ENCODE results near the gene HK1.

HK1 gene

DNA sequence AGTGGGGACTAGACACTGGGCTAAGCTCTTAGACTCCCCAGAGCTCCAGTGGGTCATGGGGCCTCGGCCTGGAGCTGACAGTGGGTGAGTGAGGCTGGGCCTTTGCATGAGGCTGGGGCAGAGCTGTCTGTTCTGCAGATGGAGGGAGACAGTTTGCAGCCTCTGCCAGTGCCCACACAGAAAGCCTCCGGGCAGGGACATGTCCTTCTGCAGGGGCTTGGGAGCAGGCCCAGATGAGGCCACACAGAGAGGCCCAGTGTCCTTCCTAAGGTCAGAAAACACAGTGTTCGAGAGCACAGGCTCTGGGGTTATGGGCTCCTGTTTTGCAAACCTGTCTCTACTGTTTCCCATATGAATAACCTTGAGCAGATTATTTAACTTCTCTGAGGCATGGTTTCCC, 25.1 kb upstream of the HK1 start:
- TF ChIP-seq, protein P1, sequence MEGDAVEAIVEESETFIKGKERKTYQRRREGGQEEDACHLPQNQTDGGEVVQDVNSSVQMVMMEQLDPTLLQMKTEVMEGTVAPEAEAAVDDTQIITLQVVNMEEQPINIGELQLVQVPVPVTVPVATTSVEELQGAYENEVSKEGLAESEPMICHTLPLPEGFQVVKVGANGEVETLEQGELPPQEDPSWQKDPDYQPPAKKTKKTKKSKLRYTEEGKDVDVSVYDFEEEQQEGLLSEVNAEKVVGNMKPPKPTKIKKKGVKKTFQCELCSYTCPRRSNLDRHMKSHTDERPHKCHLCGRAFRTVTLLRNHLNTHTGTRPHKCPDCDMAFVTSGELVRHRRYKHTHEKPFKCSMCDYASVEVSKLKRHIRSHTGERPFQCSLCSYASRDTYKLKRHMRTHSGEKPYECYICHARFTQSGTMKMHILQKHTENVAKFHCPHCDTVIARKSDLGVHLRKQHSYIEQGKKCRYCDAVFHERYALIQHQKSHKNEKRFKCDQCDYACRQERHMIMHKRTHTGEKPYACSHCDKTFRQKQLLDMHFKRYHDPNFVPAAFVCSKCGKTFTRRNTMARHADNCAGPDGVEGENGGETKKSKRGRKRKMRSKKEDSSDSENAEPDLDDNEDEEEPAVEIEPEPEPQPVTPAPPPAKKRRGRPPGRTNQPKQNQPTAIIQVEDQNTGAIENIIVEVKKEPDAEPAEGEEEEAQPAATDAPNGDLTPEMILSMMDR (IDR thresholded peaks at IDR 0.05), result no peak
- no peak overlapping the region for H3K27ac ChIP-seq
- H3K4me3 ChIP-seq, result no peak overlapping the region
- no peak for DNase-seq (ENCODE audit: low spot score)

DNA sequence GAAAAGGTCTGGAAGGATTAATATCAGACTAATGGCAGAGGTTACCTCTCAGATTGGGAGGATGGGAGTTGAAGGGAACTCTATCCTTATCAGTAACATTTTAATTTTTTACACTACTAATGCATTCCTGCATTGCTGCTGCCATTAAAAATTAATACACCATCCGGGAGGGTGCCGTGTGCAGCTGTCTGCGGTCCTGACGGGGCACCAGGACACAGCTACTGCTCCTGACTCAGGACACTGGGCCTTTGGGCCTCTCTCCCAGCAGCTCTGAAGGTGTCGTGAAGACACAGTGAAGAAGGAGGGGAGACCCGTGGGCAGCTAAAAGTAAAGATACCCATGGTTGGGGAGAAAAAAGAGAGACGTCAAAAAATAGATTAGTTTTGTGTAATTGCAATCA, 23.4 kb upstream of the HK1 start:
- no peak overlapping the region for H3K27ac ChIP-seq

DNA sequence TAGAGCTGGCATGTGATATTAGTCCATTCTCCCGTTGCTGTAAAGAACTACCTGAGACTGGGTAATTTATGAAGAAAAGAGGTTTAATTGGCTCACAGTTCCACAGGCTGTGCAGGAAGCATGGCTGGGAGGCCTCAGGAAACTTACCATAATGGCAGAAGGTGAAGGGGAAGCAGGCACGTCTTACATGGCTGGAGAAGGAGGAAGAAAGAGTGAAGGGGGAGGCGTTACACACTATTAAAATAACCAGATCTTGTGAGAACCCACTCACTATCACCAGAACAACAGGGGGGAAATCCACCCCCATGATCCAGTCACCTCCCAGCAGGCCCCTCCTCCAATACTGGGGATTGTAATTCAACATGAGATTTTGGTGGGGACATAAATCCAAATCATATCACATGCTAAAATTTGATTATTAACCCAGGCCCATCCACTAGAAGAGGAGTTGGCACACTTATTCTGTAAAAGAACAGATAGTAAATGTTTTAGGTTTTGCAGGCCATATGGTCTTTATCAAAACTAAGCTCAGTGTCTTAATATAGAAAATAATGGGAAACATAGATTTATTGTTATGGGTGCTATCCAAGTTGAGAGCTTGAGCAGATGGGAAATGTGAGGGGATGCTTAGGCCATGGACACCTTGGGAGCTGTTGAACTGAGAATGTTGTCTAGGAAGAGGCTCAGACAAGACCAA, 18.6 kb upstream of the HK1 start:
- Histone ChIP-seq H3K27ac (no peak overlapping the region), H3K4me3 (no peak overlapping the region)
- DNase-seq (ENCODE audit: low spot score), result no peak
- TF ChIP-seq, protein P1 (IDR thresholded peaks at IDR 0.05), result no peak

More for the DNA sequence above, 23.4 kb upstream of the HK1 start:
- TF ChIP-seq, protein P1 (IDR thresholded peaks at IDR 0.05), result no peak
- DNase-seq (ENCODE audit: low spot score), result no peak
- no peak overlapping the region for H3K4me3 ChIP-seq

DNA sequence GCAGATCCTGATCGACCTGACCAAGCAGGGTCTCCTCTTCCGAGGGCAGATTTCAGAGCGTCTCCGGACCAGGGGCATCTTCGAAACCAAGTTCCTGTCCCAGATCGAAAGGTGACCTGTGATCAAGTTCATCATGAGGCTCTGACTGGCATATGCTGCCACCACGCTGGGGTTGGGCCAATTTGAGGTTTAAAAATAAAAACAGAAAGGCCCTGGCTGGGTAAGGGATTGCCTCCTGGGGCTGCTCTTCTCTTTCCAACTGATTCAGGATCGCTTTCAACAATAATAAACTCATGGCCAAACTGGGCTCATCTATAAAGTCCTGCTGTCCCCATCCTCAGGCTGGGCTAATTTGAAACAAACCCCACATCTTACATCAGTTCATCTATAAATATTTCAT, 17.1 kb upstream of the HK1 start:
- Histone ChIP-seq H3K27ac (no peak overlapping the region), H3K4me3 (no peak overlapping the region)
- TF ChIP-seq, protein P1 (IDR thresholded peaks at IDR 0.05), result no peak
- no peak for DNase-seq (ENCODE audit: low spot score)

DNA sequence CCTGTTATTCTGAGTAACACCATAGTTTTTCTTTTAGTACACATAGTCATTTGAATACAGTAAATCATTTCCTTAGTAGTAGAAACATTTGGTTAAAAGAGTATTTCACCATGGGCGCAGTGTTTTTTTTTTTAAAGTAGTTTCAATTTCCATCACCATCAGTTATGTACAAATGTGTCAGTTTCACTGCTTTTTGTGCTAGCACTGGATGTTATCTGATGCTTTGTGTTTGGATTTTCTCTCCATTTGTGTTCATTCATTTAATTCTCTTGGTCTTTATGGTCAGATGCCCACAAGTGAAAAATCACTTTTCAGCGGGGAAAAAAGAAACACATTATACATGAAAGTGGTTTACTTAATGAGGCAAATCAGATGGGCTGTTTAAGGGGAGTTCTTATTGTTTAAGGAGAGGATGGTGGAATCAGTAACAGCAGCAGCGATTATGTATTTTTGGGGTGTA, 16.0 kb upstream of the HK1 start:
- DNase-seq (ENCODE audit: low spot score), result no peak
- no peak overlapping the region for H3K27ac ChIP-seq

DNA sequence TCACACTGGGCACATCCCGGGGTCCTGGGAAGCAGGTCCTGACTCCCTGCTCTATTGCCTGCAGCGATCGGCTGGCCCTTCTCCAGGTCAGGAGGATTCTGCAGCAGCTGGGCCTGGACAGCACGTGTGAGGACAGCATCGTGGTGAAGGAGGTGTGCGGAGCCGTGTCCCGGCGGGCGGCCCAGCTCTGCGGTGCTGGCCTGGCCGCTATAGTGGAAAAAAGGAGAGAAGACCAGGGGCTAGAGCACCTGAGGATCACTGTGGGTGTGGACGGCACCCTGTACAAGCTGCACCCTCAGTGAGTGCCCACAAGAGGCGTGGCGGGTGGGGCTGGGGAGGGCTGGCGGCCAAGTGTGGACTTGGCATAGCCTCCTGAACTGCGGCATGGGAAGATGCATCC, 12.8 kb upstream of the HK1 start:
- DNase-seq (ENCODE audit: low spot score), result no peak
- H3K27ac ChIP-seq, result no peak overlapping the region
- no peak overlapping the region for H3K4me3 ChIP-seq
- TF ChIP-seq, protein P1 (IDR thresholded peaks at IDR 0.05), result no peak

More for the DNA sequence above, 16.0 kb upstream of the HK1 start:
- TF ChIP-seq, protein P1 (IDR thresholded peaks at IDR 0.05), result no peak
- H3K4me3 ChIP-seq, result no peak overlapping the region

- TF ChIP-seq, protein P1 (IDR thresholded peaks at IDR 0.05), result no peak
- Histone ChIP-seq H3K27ac (no peak overlapping the region), H3K4me3 (no peak overlapping the region)
- no peak for DNase-seq (ENCODE audit: low spot score)
Measured at GRCh38 chr10:69268761-69269416, 9.4 kb upstream of the HK1 start.

Data from coronary artery (tissue), 2 donors.